ENCODE results near the gene TMEM106C.

DNA sequence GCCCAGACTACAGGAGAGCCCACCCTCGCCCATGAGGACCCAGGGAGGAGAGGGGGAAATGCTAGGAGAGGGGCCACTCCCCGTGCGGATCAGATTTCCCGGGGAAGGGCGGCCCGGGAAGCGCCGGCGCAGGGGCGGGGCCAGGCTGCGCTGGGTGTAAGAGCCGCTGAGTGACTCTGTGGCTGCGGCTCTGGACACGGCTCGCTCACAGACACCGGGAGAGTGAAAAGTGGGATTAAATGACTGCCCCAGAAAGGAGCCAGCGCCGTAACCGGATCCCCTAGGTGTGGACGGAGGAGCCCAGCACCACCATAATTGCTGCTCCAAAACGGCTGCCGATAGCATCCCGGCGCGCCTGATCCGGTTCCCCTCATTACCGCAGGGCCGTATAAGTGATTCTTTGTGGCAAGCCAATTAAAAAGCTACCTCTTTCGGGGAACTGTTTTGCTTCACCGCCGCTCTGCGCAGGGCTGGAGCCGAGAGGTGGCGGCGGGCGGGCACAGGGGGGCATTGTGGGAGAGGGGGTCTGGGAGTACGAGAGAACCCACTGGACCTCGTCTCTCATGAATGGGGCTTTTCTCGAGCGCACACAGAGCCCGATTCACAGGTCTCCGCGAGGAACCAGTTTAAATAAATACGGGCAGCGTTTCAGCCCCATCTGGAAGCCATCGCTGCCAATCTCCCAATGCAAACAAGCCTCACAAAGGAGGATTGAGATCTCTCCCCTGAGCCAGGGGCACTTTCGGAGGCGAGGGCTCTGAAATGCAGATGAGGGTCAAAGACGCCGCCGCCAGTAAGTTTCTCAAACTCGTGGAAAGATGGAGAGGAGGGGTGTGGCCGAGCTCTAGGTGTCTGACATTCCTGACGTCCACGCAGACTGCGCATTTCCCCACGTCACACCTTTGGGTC is 38.4 kb downstream of the TMEM106C start:
- no peak for TF ChIP-seq SIN3A (IDR thresholded peaks at IDR 0.05; ENCODE audit: borderline replicate concordance, insufficient read depth, low read length)
- no peak for TF ChIP-seq TAF1 (IDR thresholded peaks at IDR 0.05; ENCODE audit: borderline replicate concordance, insufficient read depth, low read length)
- TF ChIP-seq POLR2AphosphoS5 (IDR thresholded peaks at IDR 0.05; ENCODE audit: low read depth, low read length): no peak
- TF ChIP-seq, protein P1, sequence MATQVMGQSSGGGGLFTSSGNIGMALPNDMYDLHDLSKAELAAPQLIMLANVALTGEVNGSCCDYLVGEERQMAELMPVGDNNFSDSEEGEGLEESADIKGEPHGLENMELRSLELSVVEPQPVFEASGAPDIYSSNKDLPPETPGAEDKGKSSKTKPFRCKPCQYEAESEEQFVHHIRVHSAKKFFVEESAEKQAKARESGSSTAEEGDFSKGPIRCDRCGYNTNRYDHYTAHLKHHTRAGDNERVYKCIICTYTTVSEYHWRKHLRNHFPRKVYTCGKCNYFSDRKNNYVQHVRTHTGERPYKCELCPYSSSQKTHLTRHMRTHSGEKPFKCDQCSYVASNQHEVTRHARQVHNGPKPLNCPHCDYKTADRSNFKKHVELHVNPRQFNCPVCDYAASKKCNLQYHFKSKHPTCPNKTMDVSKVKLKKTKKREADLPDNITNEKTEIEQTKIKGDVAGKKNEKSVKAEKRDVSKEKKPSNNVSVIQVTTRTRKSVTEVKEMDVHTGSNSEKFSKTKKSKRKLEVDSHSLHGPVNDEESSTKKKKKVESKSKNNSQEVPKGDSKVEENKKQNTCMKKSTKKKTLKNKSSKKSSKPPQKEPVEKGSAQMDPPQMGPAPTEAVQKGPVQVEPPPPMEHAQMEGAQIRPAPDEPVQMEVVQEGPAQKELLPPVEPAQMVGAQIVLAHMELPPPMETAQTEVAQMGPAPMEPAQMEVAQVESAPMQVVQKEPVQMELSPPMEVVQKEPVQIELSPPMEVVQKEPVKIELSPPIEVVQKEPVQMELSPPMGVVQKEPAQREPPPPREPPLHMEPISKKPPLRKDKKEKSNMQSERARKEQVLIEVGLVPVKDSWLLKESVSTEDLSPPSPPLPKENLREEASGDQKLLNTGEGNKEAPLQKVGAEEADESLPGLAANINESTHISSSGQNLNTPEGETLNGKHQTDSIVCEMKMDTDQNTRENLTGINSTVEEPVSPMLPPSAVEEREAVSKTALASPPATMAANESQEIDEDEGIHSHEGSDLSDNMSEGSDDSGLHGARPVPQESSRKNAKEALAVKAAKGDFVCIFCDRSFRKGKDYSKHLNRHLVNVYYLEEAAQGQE (IDR thresholded peaks at IDR 0.05; ENCODE audit: insufficient read depth in 1 of 2, low read depth in 2 of 2, low read length in 2 of 2): no peak
- no peak for TF ChIP-seq FOXP2 (optimal IDR thresholded peaks at IDR 0.05; ENCODE audit: borderline replicate concordance, extremely low read depth, extremely low read length, insufficient read depth)

All from PFSK-1 (cell line).